Measurements from ENCODE around the gene ATP13A2.
"Not testable (repeated sequence)": the region's sequence is repeated elsewhere in the genome, so short reads cannot be mapped to it uniquely, and the experiment has no call there.

Gene ATP13A2

DNA sequence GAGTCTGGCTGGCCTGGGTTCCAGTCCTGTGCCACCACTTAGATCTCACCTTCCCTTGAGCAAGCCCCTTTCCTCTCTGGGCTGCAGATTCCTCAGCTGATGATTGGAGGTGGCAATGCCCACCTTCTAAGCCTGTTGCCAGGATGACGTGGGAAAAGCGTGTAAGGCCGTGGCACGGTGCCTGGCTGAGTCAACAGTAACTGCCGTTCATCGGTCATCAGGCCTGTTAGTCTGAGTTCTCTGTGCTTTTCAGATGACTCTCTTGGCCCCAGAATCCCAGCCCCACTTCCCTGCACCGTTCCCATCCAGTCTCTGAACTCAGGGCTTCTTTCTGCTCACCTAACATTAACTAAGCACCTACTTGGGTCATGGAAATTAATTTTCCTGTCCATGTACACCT lies 62.7 kb downstream of the ATP13A2 start:
- DNase-seq = not testable (repeated sequence)

DNA sequence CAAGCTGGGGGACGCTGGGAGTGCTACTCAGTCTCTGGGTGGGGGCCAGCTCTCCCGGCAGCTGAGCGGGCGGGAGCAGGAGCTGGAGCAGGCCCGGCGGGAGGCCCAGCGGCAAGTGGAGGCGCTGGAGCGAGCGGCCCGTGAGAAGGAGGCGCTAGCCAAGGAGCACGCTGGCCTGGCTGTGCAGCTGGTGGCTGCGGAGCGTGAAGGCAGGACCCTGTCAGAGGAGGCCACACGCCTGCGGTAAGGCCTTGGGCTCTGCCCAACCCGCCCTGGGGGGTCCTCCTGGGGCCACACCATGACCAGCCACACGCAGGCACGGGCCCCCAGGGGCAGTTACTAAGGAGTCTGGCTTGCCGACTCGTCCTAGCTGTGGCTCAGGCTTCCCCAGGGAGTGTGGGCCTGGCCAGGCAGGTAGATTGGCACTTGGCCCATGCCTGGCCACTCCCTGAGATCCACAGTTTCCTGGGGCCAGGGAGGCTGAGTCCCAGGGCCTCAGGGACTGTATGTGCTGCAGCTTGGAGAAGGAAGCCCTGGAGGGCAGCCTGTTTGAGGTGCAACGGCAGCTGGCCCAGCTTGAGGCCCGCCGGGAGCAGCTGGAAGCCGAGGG lies 63.3 kb downstream of the ATP13A2 start:
- not testable (repeated sequence) for DNase-seq

DNA sequence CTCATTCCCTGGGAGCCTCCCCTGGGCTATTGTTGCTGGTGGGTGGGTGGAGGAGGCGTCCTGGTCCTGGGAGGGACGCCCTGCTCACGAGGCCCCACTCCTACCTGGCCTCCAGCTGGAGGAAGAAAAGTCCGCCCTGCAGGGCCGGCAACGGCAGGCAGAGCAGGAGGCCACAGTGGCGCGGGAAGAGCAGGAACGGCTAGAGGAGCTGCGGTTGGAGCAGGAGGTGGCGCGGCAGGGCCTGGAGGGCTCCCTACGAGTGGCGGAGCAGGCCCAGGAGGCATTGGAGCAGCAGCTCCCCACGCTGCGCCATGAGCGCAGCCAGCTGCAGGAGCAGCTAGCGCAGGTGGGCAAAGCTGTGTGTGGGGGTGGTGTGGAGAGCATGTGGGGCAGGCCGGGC lies 65.1 kb downstream of the ATP13A2 start:
- no peak for DNase-seq

DNA sequence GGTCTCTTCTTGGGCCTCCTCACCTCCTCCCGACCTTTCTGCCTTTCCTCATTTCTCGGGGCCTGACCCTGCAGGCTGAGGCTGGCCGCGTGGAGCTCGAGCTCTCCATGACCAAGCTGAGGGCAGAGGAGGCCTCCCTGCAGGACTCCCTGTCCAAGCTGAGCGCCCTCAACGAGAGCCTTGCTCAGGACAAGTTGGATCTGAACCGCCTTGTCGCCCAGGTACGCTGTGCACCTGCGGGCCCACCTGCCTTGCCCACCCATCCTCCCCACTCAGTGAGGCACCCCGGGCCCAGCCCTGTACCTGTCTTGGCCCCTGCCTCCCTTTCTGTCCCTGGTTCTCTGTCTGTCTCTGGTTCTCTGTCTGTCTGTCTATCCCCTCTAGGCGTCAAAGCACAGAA lies 65.5 kb downstream of the ATP13A2 start:
- DNase-seq = not testable (repeated sequence)

DNA sequence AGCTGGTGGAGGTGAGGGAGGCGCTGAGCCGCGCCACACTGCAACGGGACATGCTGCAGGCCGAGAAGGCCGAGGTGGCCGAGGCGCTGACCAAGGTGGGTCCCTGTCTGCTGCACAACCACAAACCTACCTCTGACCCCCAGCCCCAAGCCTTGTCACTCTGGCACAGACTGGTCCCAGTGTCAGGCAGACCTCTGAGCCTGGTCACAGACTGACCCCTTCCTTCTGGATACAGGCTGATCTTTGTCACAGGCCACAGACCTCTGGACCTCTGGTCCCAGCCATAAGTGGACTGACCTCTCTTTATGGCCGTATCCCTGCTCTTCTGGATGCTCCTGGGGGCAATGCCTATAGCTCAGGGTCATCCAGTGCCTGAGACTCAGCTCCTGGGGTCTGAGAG lies 66.2 kb downstream of the ATP13A2 start:
- DNase-seq = not testable (repeated sequence)

- no peak for DNase-seq
Observed at GRCh38 chr1:16944038-16944437, 67.7 kb downstream of the ATP13A2 start.

DNA sequence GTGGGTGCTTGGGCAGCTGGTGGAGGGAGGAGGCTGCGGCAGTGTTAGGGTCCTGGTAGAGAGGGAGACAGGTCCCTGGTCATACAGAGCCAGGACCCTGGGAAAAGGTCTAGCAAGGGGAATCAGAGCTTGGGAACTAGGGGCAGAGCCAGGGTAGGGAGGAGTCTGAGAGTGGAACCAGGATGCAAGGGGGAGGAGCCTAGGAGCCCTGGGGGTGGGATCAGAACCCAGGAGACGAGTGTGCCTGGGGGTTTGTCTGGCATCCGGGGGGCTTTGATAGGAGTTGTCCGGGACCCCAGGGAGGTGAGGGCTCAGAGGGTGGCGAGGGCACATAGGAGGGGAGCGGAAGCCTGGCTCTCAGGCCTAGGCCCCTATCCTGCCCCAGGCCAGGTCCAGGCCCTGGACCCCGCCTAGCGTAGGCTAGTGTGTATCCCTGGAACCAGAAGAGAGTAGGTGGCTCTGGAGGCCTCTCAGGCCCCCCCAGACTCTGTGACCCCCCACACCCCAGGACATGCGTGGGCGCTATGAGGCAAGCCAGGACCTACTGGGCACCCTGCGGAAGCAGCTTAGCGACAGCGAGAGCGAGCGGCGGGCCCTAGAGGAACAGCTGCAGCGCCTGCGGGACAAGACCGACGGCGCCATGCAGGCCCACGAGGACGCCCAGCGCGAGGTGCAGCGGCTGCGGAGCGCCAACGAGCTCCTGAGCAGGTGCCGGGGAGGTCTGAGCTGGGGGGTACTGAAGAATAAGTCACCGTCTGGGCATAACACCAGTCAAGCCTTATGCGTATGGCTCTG lies 72.1 kb downstream of the ATP13A2 start:
- not testable (repeated sequence) for DNase-seq

GRCh38 chr1:16938351-16939321 lies 73.1 kb downstream of the ATP13A2 start:
- no peak for DNase-seq

- DNase-seq = not testable (repeated sequence)
Observed at GRCh38 chr1:16936580-16936979, 75.1 kb downstream of the ATP13A2 start.

Data from CD4-positive, alpha-beta T cell treated with Interleukin-4 for 1 hour (primary cell).